HG02798 (cell line): Measurements from ENCODE around the gene BRI3BP.
"Not testable (repeated sequence)": the region's sequence is repeated elsewhere in the genome, so short reads cannot be mapped to it uniquely, and the experiment has no call there.

Experiments used
- ATAC-seq: cut with Tn5 transposase; IDR thresholded peaks from one replicate; pipeline ENCODE4 v1.9.1; 2021; ENCODE audit warnings: mild to moderate bottlenecking; ENCODE audit not compliant: unreplicated experiment, poor library complexity

BRI3BP gene

GRCh38 chr12:124971603-124972002 is 21.8 kb upstream of the BRI3BP start:
- ATAC-seq: no peak

GRCh38 chr12:124972211-124972610 is 21.2 kb upstream of the BRI3BP start:
- ATAC-seq: no peak

DNA sequence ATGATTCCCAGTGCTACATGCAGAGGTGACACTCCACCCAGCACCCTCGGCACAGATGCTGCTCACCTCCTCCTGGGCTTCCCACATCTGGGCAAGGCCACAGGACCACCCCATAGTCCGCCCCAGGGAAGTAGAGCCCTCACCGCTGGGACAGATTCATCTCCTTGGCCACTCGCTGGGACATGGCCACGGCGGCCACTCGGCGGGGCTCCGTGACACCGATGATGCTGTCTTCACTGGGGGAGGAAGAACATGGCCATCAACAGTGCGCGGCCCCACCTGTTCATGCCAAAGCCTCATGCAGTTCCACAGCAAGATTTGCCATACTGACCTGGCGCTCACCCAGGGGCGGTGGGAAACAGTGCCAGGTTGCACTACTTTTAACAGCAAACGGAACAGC is 18.2 kb upstream of the BRI3BP start:
- no peak for ATAC-seq

DNA sequence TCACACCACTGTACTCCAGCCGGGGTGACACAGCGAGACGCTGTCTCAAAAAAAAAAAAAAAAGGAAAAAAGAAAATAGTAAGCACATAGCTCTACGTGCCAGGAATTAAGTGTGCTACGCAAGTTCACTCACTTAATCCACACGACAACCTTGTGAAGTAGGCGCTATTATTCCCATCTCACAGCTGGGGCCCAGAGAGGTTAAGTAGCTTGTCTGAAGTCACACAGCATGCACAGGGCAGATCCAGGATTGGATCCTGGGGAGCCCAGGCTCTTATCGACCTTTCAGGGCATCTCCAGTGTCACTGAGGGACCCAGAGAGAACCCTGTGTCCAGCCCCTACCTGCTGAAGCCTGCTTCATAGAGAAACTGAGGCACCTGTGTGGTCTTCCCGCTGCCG is 16.4 kb upstream of the BRI3BP start:
- no peak for ATAC-seq

GRCh38 chr12:124979568-124979967 is 13.9 kb upstream of the BRI3BP start:
- no peak for ATAC-seq

DNA sequence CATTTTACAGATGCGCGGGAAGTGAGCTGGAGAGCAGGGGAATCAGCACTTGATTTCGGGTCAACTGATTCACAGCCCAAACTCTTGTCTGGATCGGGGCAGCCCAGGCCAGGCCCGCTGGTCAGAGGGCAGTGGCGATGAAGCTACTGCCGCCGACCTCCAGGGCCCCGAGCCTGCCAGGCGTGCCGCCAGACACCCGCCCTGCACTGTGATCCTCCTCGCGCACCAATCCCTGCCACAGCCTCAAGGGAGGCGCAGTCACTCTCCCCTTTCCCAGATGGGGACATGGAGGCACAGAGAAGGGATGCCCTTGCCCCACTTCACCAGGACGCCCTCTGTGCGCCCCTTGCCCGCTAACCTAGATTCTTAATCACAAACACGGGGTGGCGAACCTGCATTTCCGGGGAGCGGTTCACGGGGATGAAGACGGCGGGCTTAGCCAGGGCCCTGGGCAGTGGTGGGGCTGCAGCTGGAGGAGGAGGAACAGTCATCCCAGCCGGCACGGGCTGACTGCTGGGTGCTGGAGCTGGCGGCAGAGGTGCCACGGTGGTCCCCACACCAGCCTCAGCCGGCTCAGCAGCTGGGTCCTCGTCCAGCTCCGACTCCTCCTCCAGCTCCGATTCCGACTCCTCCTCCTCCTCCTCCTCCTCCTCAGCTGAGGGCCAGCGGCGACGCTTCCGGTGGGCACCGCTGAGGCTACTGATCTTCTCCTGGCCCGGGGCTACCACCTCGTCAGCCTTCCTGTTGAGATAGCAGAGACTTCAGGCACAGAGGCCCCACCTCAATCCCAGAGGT is 13.2 kb upstream of the BRI3BP start:
- no peak for ATAC-seq

- not testable (repeated sequence) for ATAC-seq
These were observed 6.6 kb upstream of the BRI3BP start for GRCh38 chr12:124986876-124987275.

GRCh38 chr12:124992874-124993625 is 395 bp upstream of the BRI3BP start:
- ATAC-seq: peak; percentile 23

DNA sequence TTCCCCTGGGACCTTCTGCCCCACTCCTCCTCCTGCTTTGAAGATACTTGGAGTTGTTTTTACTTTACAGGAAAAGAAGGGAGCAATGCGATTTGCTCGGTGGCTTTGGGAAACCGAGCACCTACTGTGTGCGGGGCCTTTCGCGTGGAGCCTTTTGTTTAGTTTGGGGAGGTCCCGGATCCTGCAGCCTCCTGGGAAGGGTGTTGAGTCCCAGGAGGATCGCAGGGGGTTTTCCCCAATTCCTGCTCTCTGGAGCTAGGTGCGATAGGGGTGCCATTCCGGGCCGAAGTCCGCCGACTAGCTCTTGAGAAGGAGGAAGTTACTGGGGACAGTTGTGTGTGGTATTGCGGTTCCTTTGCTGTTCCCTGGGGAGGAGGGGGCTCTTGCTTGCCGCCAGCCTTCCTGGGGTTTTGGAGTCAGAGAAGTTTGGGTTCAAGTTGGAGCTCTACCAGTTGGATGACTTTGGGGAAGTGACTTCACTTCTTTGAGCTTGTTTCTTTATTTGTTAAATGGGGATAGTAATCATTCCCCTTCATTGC is 1.1 kb downstream of the BRI3BP start:
- peak; percentile 20 for ATAC-seq

DNA sequence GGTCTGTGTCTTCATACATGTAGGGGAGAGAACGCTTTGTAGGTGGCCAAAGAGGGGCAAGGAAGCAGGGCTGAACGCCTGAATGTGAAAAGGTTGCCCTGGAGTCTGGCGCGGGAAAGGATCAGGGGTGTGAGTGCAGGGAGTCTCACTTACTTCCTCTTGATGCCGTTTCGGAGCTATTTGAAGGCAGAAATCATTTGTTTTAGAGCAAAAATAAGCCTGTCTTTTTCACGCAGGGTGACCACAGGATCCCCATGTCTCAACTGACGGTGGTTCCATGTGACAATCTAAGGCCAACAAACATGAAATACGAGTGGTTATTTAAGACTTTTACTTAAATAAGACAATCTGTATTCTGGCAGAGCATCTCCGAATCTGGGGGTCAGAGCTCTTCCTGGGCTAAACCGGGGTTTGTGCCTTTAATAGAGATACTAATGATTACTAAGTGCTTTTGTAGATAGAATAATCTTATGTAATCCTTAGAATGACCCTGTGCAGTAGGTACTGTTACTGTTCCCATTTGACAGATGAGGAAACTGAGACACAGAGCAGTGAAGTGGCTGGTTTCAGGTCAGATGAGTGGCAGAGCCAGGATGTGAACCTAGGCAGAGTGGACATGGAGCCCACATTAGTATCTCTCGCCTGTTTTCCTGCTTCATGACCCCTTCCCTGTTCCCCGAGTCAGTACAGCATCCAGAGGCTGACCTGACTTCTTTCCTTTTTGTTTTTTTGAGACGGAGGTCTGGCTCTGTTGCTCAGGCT is 1.9 kb downstream of the BRI3BP start:
- no peak for ATAC-seq

GRCh38 chr12:124998705-124999104 is 5.3 kb downstream of the BRI3BP start:
- no peak for ATAC-seq

GRCh38 chr12:125001636-125002035 is 8.2 kb downstream of the BRI3BP start:
- ATAC-seq: peak; percentile 39

- no peak for ATAC-seq
These were observed 9.6 kb downstream of the BRI3BP start for GRCh38 chr12:125003021-125003420.

- no peak for ATAC-seq
These were observed 11.2 kb downstream of the BRI3BP start for GRCh38 chr12:125004621-125005020.

GRCh38 chr12:125005652-125006051 is 12.2 kb downstream of the BRI3BP start:
- no peak for ATAC-seq

DNA sequence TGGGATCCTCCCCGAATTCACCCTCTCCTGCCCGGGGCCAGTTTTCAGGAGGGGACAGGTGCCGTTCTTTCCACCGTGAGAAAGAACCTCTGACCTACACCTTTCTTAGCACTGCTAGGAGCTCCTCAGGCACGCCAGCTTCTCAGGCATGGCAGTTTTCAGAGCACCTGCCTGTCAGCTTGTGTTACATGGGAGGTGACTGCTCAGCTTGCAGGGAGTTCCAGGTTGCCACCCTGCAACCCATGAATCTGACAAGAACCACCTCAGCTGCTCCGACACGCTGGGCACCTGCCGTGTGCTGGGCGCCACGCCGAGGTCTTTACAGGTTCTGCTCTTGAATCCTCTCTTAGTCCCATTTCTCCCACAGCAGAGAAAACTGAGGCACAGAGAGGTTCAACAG is 12.9 kb downstream of the BRI3BP start:
- no peak for ATAC-seq

DNA sequence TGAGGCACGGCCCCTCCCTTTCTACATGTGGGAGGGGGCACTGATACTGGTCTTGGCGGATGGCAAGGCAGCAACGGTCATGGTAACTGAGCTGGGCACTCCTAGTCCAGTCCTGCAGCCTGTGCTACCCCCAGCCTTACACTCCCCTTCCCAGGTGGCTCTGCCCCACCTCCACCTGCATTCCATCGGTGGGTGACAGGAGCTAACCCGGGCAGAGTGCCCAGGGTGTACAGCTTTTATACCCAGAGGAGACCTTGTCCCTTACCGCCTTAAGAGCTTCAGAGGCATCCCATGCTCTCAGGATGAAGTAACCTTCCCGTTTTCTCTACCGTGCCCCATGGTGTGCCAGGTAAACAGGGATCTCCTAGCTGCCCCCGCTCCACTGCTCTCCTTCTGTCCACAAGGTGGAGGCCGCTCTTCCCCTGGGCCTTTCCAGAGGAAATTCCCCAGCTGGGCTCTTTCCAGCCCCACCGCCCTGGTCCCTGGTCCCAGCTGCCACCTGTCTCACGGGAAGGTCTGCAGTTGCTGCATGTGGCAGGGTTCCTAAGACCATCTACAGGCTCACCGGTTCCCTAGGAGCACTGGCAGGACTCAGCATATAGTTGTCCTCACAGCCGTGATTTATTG is 20.5 kb downstream of the BRI3BP start:
- no peak for ATAC-seq

GRCh38 chr12:125014526-125014925 is 21.1 kb downstream of the BRI3BP start:
- no peak for ATAC-seq

- no peak for ATAC-seq
These were observed 22.4 kb downstream of the BRI3BP start for GRCh38 chr12:125015680-125016310.

GRCh38 chr12:125017801-125018200 is 24.4 kb downstream of the BRI3BP start:
- no peak for ATAC-seq
